NCI-H510A (cell line): Measurements from ENCODE around the gene C16orf74.

Experiments
- DNase-seq: peaks from one replicate; lab custom pipeline; 2025; lab: John Stamatoyannopoulos, UW

Gene C16orf74

DNA sequence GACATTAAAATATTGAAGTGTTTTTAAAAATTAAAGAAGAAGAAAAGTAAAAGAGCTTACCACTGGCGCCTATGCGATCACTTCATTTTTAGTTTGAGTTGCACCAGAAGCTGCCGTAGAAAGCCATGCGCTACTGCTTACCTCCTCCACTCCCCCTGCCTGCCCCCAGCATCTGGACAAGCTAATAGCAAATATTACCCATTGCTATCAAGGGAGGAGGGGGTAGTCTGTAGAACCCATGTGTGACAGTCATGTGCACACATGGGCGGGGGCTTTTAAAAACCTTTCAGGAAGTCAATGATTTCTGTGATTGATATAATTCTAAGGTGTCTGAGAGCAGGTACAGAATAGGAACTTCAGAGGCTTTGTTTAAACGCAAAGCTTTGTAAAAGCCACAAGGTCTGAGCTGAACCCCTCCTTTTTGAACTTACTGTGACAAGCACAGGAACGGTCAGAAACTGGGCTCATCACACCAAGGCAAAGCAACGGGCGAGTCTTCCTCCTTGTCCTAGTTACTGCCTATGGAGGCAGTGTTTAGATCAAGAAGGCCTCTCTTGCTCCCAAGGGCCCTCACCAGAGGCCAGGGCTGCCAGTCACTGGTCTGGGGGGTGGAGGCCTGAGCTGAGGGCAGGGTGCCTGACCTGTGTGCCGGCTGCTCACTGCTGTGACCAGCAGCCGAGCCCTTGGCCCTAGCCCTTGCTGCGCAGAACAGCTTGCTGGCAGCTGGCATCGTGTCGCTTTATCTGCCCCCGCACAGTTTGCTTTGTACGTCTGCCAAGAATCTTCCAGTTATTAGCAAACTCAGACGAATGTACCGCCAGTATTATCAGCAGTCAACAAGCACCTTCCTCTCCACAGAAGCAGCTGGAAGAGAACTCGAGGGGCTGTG lies 77.1 kb downstream of the C16orf74 start:
- peak; percentile 60 for DNase-seq

DNA sequence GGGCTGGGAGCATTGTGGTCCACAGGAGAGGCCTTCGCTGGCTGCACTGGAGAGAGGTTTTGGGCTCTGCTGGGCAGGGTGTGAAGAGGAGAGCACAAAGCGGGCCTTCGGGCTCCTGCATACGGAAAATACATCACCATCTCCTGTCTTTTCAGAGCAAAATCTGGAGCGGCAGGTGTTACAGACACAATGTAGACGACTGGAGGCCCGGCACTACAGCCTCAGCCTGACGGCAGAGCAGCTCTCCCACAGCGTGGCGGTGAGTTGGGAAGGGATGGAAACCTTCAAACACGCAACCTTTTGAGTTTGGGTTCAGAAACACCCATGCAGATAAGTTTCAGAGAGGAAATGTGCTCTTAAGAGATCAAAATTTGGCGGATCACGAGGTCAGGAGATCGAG lies 80.1 kb downstream of the C16orf74 start:
- no peak for DNase-seq

DNA sequence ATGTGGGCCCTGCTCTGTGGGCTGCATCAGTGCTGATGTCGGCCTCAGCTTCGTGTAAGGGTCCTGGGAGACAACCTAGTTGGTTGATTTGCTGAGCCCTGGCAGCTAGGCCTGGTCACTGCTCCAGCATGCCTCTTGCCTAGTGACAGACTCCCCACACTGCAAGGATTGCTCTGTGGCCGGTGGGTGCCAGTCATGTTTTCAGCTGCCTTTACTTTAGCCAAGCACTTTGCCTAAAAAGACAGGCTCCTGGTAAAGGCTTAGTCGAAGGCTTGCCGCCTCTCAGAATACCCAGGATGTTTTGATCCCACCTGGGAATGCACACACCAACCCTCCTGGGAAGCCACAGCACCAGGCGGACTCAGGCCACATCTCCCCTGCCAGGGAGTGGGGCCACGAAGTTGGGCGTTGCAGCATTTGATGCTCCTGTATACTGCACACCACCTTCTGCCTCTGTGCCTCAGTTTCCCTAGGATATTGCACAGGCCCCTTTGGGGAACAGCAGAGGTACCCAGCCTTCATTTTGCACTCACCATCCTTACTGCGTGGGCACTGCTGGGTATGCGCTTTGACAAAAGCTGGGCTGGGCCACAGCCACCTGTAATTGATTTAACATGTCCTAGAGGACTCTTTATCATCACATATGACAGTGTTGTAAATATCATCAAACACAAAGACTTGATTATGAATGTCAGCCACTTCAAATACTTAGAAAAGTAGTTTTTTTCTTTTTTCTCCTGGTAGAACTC lies 82.0 kb downstream of the C16orf74 start:
- DNase-seq, result no peak

DNA sequence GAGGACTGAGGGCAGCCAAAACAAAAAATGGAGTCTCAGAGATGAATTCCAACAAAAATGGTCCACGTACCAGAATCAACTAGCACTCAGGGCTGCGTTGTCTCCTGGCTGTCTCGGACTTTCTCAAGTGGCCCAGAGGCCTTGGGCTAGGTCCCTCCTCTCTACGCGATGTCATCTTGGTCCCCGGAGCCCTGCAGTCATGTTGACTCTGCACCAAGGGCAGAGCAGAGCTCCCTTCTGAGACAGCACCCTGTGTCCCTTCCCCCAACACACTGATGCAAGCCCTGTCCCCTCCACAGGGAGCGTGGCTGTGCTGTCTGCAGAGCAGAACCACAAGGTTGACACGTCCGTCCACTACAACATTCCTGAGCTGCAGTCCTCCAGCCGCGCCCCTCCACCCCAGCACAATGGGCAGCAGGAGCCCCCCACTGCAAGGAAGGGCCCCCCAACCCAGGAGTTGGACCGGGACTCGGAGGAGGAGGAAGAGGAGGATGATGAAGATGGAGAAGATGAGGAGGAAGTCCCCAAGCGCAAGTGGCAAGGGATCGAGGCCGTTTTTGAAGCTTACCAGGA lies 83.0 kb downstream of the C16orf74 start:
- no peak for DNase-seq

DNA sequence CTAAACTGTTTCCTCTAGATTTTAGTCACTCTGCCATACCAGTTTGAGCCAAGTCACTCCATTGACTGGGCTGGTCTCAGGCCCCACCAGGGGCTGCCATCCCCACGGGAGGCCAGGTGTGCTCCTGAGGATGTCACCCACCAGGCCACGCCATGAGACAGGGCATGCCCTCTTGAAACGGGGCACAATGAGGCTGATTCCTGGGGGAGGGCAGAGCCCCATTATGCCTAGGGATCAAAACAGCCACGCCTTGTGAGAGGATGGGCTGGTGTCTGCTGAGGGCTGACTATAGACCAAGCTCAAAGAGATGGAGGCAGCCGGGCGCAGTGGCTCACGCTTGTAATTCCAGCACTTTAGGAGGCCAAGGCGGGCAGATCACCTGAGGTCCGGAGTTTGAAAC lies 83.6 kb downstream of the C16orf74 start:
- no peak for DNase-seq

DNA sequence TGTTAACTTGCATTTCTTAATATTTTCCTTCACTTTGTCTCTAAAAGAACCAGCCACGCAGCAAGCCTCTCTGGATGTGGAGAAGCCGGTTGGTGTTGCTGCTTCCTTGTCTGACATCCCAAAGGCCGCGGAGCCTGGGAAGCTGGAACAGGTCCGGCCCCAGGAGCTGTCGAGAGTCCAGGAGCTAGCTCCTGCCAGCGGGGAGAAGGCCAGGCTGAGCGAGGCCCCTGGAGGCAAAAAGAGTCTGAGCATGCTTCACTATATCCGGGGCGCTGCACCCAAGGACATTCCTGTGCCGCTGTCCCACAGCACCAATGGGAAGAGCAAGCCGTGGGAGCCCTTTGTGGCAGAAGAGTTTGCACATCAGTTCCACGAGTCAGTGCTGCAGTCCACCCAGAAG lies 85.0 kb downstream of the C16orf74 start:
- DNase-seq, result no peak

DNA sequence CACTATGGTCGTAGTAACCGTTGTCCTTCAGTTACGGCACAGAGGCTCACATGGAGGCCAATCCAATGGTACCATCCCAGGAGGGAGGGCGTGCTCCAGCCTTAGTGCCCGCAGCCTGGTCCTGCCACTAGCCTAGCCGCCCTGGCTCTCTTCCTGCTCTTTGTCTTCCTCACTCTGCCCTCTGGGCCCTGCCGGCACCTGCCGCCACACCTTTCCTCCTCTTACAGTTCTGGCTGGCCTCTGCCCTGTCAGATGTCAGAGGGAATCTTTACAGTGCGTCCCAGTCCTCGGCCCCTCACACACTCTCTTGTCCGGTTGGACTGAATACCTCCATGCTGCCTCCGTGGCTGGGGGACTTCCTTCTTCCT lies 85.5 kb downstream of the C16orf74 start:
- DNase-seq, result no peak

DNA sequence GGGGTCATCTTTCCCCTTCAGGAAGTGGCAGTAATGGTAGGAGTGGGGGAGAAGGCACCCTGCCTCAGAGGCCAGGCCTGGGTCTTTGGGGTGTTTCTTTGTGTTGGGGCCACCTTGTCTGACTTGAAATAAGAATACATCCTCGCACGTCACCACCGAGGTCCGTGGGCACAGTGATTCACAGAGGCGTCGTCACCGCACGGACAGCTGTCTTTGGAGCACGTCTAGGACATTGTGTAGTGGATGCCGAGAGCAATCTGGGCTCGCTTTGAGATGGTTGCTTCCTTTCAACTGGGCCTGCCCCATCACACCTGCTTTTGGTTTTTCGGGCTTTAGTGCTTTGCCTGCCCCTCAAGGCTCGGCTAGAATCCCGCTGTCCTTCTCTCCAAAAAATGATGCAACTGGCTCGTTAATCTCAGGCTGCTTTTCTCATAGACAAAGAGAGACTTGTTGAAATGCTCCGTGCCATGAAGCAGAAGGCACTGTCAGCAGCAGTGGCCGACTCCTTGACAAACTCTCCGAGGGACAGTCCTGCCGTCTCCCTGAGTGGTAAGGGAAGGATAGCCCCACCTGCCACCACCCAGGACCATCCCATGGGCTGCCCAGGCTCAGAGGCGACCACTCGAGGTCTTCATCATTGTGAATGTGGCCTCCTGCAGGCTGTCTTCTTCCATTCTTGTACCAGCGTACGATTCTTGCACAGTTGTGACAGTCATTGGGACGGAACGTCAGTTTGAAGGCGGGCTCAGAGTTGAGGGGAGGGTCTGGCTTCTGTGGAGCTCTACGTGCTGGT lies 86.1 kb downstream of the C16orf74 start:
- no peak for DNase-seq

DNA sequence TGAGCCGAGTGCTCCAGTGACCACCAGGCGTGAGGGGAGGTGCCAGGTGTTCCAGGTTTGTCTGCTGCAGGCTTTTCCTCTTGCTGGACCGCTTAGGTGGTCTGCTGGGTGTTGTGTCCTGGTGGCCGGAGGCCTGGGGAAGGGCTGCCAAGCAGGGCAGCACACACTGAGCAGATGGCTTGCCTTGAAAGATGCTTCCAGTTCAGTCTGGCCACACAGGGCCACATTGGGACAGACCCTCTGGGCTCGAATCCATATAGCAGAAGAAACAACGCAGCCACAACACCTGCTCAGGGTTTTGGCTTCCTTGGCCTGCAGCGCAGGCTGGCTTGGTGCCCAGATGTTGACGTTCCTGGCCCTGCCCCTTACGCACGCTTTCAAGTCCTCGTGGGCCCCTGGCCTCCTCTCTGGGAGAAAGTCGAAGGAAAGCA lies 87.0 kb downstream of the C16orf74 start:
- no peak for DNase-seq

DNA sequence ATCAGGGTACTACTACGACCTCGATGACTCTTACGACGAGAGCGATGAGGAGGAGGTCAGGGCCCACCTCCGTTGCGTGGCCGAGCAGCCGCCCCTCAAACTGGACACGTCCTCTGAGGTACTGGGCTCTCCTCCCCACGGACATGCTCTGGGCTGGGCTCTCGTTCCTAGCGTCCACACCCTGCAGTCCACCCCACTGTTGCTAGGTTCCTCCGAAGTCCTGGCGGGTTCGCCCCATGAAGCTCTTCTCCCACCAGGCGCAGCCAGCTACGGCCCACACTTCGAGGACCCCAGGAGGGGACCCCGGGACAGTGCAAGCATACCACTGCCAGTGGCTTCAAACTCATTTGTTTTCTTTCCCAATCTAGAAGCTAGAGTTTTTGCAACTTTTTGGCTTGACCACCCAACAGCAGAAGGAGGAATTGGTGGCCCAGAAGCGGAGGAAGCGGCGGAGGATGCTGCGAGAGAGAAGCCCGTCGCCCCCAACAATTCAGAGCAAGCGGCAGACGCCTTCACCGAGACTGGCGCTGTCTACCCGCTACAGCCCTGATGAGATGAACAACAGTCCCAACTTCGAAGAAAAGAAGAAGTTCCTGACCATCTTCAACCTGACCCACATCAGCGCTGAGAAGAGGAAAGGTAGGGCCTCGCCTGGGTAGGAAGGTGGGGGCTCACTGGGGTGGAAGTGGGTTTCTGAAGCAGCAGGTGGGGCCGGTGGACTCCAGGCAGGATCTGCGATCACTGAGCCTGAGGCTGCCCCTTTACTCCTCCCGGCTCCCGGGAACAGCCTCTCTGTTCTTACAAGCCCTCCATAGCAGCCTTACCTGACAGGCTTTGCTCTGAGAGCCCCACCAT lies 87.7 kb downstream of the C16orf74 start:
- DNase-seq, result no peak

DNA sequence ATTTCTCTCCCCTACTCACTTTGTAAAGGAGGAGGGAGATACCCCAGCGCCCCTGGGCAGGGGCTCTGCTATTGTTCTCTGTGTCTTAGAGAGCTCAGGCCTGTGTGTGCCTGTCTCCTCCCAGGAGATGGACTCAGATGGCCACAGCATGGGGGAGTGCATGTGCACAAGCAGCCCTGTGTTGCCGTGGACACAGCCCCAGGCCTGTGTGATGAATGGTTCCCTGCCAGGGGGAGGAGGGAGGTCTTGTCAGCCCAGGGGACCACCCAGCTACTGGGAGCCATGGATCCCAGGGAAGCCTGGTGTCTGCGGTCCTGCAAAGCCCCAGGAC lies 88.4 kb downstream of the C16orf74 start:
- DNase-seq, result no peak

DNA sequence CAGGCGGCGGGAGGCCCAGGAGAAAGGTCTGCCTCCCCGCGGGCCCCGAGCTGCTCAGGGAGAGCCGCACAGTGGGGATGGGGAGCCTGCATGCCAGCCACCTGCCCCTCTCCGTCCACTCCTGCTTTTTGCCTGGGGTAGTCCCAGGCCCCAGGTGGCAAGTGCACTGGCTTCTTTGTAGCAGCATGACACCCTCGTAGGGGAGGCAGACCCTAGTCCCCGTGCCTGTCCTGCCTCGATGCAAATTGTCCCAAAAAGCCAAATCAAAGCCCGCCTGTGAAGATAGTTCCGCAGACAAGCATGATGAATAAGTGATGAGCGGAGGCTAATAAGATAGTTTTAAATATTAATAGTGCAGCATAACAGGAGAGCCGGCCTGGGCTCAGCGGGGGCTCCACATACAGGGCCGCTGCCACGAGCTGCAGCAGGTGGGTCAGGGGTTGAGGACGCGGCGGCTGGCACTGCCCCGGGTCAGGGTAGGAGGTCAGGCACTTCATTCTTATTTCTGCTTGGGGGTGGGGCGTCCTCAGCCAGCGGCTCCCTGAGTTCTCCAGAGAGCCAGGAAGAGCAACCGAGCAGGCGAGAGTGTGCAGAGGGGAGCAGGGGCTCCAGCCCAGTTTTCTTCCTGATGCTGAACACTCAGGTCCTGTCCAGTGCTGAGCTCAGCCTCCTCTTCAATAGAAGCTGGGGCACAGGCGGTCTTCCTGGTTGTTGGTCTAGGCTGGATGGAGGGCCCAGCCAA lies 89.0 kb downstream of the C16orf74 start:
- no peak for DNase-seq

DNA sequence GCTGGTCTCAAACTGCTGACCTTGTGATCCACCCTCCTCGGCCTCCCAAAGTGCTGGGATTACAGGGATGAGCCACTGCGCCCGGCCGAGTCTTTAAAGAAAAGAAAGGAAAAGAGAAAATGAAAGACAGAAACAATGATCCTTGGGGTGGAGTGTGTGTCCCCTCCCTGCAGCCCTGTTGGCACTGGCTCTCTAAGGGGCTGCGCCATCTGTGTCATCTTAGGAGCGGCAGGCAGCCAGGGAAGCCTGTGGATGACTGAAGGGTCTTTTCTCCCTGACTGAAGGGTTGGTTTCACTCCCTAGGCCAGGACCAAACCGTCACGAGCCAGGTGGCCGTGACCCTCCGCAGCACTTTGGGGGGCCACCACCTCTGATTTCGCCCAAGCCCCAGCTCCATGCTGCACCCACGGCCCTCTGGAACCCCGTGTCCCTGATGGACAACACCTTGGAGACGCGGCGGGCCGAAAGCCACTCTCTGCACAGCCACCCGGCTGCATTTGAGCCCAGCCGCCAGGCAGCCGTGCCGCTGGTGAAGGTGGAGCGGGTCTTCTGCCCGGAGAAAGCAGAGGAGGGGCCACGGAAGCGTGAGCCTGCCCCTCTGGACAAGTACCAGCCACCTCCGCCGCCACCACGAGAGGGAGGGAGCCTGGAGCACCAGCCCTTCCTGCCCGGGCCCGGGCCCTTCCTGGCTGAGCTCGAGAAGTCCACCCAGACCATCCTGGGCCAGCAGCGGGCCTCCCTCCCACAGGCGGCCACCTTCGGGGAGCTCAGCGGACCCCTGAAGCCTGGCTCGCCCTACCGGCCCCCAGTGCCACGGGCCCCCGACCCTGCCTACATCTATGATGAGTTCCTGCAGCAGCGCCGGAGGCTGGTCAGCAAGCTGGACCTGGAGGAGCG lies 89.8 kb downstream of the C16orf74 start:
- DNase-seq, result no peak

DNA sequence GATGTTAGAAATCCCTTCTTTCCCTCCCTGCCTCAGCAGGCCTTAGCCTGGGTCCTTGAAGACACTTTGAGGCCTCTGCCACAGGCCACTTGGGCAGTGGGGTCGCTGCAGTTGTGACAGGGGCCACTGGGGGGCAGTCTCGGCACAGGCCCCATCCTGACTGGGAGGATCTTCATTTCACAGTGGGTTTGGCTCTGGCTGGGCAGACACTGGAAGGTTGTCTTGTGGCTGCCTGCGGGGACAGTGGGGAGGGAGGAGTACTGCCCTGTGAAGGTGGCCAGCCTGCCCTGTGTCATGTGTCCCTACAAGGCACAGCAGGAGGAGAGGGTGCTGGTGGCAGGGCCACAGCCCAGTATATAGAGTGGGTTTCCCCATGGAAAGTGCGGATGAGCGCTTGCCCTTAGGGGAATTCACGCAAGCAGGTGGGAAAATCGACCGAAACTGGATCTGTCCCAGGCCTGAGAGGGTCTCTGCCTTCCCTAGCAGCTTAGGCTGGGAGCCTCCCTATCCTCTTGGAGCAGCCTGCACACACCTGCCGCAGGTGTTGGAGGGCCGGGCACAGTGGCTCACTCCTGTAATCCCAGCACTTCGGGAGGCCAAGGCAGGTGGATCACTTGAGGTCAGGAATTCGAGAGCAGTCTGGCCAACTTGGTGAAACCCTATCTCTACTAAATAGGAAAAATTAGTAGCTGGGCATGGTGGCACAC lies 90.9 kb downstream of the C16orf74 start:
- peak; percentile 72 for DNase-seq

DNA sequence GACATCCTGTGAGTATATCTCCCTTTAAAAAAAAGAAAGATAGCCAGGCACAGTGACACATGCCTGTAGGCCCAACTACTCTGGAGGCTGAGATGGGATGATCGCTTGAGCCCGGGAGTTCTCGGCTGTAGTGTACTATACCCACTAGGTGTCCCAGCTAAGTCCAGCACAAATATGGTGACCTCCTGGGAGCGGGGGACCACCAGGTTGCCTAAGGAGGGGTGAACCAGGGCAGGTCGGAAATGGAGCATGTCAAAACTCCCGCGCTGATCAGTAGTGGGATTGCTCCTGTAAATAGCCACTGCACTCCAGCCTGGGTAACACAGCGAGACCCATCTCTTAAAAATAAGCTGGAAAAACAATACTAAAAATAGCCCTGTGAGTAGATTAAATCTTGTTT lies 91.6 kb downstream of the C16orf74 start:
- DNase-seq, result no peak

DNA sequence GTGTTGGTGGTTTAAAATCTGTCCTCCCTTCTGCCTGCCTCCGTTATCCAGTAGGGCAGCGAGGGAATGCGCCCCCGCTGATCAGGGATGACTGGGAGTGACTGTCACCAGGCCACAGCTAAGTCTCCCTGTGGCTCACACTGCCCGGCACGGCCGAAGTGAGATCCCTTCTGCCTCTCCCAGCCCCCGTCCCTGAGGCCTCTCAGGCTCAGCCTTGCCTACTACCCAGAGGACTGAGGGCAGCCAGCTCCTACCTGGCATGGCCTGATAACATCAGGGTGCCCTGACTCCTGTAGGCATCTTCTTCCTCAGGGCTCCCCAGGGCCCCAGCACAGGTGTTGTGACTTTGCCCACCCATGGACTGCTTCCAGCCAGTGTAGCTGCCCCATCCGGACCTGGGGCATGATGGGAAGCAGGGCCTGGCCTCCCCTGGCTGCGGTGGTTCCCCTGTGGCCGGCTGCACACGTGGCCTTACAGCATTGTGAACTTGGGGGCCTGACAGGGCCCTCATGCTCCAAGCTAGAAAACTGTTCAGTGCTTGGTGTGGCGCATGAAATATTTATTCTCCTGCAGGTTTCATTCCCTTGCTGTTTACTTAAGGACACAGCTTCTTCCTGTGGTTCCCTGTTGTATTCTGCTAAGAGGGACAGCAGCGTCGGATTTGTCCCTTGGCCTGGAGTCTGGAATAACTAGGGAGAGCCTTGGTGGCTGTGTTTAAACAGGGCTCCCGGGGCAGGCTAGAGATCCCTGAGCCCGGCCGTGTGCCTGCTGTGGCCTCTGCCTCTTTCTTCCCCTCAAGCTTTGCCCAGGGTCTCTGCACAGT lies 92.2 kb downstream of the C16orf74 start:
- no peak for DNase-seq

DNA sequence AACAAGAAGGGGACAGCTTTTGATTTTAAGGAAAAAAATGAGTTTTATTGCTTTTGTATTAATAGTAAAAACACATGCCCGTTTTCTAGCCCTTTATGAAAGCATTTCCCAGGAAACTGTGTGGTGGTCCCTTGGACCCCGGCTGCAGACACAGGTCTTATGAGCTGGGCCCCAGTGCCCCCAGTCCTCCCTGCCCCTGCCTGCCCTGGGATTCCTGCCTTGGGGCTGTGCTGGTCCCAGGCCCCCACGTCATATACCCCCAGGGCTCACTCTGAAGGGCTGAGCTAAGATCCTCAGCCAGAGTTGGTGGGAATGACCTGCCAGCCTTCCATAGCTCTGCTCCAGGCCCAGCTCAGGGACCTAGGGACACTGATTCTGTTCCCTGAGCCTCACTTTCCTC lies 92.9 kb downstream of the C16orf74 start:
- no peak for DNase-seq
